Superior temporal gyrus (tissue), 1 donor: ENCODE data around the gene IPP.
"Not testable (repeated sequence)": the region's sequence is repeated elsewhere in the genome, so short reads cannot be mapped to it uniquely, and the experiment has no call there.

Experiments
- DNase-seq: peaks from one replicate; pipeline ENCODE4 v3.0.0-alpha.2; 2016; ENCODE audit errors: extremely low spot score

IPP gene

DNA sequence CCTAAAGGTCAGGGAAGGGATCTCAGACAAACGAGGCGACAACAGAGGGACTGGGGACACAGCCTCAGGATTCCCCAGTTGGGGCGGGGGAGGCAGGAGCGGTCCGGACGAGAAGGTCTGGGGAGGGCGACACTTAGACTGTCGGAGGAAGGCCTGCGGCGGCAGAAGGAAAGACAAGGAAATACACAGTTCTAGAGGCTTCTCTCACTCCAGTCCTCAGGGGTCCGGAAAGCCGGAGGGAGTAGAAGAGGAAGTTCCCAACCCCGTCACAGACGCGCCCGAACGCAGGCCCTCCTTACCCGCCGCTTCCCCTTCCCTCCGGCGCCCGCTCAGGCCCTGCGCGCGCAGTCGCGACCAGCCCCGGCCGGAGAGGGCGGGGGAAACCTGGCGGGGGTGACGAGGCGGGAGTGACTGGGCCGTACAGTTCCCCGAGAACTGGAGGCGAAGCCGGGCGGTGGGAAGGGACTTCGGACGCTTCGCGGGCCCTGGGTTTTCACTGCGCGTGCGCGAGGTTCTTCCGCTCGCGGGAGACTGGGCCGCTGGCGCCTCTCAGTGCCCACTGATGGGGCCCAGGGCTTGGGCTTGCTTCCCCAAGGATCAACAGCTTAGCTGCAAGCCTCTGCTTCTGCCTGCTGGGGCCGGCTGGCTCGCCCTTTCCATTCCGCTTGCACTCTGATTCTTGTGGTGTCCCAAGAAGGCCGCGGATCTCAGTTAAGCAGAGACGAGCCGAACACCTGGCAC is at the start of gene IPP:
Gene IPP (minus strand): TSS at position 356 of the 741 bp plus-strand sequence. CDS start 4,242 bp downstream, outside the sequence.
- peak; percentile 97 for DNase-seq

DNA sequence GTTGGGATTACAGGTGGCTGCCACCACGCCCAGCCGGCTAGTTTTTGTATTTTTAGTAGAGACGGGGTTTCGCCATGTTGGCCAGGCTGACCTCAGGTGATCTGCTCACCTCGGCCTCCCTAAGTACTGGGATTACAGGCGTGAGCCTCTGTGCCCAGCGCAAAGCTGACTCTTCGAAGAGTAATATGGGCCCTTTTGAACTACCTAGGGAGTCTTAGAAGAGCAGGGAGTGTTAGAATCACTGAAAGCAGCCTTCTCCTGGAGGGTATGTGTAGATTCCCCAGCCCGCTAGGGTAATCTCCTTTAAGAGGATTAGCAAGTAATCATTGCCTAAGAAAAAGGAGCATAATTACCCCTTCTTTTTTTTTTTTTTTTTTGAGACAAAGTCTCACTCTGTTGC is 46.5 kb upstream of the IPP start:
- no peak for DNase-seq

DNA sequence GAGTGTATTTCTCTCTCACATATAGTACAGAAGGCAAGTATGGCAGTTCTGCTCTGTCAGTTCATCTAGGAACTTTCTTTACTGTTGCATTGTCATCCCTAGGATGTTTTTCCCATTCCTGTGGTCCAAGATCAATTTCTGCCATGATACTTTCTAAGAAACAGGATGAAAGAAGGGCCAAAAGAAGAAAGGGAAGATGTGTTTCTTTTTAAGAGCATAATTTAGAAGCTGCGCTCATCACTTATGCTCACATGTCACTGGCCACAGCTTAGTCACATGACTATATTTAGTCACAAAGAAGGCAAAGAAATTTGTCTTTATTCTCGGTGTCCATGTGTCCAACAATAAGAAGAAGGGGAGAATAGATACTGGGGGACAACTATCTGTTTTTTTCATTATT is 45.9 kb upstream of the IPP start:
- DNase-seq = no peak

DNA sequence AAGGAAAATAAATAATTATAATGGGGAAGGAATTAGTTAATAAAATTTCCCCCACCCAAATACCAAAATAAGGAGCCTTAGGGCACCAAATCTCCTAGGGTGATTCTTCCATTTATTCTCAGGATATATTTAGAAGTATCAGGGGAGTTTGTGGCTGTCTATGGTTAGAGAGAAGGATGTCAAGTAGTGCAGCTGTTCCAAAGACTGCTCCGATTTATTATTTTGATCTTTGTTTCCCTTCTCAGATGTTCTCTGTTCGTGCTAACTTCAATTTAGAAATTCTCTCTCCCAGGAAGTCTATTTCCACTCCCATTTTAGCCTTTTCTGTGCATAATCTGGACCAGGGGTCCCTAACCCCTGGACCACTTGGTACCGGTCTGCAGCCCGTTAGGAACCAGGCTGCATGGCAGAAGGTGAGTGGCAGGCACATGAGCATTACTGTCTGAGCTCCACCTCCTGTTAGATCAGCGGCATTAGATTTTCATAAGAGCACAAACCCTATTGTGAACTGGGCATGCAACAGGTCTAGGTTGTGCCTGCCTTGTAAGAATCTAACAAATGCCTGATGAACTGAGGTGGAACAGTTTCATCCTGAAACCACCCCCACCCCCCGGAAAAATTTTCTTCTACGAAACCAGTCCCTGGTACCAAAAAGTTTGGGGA is 43.6 kb upstream of the IPP start:
- no peak for DNase-seq

DNA sequence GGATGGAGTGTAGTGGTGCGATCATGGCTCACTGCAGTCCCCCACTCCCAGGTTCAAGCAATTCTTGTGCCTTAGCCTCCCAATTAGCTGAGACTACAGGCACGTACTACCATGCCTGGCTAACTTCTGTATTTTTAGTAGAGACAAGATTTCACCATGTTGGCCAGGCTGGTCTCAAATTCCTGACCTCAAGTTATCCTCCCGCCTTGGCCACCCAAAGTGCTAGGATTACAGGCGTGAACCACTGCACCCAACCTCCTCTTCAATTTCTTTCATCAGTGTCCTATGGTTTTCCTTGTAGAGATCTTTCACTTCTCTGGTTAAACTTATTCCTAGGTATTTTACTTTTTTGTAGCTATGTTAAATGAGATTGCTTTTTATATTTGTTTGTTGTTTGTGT is 42.3 kb upstream of the IPP start:
- no peak for DNase-seq

DNA sequence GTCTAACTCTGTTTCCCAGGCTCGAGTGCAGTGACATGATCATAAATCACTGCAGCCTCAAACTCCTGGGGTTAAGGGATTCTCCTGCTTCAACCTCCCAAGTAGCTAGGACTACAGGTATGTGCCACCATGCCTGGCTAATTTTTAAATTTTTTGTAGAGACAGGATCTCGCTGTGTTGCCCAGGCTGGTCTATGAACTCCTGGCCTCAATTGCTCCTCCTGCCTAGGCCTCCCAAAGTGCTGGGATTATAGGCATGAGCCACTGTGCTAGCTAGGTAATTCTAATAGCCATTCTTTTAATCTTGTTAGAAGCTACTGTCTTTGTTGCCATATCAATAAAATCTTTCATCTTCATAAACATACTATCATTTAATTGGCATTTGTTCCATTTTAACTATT is 39.1 kb upstream of the IPP start:
- DNase-seq = no peak

DNA sequence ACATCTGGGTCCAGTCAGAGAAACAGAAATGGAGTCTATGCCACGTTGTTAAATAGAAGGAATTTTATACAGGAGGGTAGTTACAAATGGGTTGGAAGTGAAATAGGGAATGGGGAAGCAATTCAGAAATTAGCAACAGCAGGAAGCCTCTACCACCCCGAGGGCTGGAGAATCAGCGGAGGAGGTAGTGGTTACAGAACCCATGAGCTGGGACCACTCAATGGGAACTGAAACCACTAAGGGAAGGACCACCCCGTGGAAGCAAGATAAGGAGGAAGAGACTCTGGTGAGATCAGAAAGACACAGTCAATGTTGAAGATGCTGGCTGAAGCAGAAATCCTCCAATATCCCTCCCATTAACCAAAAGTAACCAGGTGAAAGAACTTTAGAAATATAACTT is 37.5 kb upstream of the IPP start:
- DNase-seq = no peak

DNA sequence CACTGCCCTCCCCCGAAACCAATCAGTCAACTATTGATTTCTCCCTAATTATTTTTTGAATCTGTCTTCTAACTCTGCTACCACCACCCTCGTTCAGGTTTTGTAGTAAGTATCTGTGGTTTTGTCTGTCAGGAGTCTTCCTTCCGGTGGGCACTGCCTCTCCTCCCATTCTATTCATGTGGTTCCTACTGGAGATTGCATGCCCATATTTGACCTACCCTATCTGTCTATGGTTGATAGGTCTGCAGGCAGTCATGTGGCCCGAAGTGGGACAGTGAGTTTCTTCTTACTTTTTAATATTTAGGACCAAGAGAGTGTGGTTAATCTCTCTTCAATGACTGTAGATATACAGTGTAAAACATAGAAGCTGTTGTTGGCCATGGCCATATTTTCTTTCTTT is 35.1 kb upstream of the IPP start:
- no peak for DNase-seq

DNA sequence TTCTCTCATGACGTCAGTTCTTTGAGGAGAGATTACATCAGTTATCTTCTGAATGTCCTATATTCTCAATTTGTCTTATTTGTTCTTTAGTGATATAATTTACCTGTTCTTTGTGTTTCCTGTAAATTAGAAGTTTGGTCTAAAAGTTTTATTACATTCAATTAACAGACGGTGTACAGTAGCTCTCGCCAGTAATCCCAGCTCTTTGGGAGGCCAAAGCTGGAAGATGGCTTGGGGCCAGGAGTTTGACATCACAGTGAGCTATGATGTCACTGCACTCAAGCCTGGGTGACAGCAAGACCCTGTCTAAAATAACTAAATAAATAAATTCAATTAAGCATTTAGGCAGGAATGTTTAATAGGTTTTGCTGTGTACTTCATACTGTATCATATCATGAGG is 25.3 kb upstream of the IPP start:
- no peak for DNase-seq

DNA sequence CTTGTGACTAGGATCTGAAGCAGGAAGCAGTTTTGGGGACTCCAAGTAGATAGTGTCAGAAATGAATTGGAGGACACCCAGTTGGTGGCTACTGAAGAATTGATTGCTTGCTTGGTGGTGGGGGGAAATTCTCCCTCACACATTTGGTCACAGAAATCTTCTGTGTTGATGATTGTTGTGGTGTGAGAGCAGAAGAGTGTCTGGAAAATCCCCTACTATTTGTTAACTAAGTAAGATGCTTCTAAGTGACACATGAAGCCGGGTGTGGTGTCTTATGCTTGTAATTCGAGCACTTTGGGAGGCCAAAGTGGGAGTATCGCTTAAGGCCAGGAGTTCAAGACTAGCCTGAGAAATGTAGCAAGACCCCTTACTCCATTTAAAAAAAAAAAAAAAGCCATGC is 22.5 kb upstream of the IPP start:
- no peak for DNase-seq

DNA sequence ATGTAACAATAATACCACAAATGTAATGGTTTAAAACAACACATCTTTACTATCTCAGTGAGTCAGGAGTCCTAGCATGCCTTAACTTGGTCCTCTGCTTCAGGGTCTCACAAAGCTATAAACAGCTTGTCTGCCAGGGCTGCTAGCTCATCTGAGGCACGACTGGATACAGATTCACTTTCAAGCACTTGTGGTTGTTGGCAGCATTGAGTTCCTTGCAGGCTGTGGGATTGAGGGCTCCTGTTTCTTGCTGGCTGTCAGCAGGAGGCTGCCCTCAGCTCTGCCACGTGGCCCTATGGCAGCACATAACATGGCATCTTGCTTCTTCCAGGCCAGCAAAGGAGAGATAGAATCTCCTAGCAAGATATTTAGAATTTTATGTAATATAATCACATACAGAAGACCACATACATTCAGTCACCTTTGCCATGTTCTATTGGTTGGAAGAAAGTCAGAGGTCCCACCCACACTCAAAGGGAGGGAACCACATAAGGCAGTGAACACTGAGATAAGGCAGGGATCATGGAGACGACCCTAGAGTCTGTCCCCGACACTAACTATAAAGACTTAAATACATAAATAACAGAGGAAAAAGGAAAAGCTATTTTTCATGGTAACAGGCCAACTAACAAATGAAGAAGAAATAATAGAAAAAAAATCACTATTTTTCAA is 18.9 kb upstream of the IPP start:
- no peak for DNase-seq

DNA sequence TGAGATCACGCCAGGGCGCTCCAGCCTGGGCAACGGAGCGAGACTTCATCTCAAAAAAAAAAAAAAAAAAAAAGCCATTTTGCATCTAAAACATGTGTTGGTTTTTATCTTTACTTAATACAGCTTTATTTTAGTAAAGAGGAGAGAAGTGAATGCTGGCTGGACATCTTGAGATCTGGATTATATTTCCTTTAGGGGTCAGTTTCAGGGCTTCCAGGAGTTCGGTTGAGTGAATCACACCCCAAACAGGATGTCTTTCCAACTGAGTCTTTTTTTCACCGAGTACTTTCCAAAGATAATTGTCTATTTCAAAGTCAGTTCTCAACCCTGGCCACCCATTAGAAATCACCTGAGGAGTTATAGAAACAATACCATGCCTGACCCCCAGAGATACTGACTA is 16.6 kb upstream of the IPP start:
- DNase-seq = no peak

DNA sequence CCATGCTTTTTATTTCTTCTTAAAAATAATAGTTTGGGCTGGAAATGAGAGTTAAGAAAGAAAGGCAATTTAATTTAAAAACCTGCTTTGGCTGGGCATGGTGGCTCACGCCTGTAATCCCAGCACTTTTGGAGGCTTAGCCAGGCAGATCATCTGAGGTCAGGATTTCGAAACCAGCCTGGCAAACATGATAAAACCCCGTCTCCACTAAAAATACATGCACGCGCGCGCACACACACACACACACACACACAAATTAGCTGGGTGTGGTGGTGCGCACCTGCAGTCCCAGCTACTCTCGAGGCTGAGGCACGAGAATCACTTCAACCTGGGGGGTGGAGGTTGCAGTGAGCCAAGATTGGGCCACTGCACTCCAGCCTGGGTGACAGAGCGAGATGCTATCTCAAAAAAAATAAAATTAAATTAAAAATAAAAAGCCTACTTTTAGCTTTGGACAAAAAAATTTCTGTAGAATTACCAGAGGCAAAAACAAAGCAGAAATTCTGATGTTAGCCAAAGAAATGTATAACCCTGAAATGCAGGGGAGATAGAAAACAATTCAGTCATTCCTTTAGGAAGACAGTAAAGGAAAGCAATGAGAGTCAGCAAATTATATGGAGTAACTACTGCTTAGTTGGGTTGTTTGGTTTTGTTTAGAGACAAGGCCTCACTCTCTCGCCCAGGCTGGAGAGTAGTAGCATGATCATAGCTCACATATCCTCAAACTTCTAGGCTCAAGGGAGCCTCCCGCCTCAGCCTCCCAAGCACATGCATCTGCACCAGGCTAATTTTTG is 15.7 kb upstream of the IPP start:
- no peak for DNase-seq

DNA sequence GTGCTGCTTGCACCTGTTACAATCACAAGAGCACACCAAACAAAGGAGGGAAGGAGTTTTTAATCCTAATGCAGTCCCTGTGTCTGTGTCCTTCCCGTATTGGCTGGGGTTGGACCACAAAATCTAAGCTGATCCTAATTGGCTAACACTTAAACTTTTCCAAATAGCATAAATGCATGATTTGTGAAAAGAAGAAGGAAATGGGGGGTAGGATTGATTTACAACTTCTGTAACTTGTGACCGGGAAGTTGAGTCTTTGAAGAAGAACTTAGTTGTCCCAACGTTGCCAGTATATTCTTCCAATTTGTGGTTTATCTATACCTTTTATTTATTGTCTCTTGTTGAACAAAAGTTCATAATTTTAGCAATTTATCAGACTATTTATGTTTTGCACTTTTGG is 11.8 kb upstream of the IPP start:
- DNase-seq = no peak

DNA sequence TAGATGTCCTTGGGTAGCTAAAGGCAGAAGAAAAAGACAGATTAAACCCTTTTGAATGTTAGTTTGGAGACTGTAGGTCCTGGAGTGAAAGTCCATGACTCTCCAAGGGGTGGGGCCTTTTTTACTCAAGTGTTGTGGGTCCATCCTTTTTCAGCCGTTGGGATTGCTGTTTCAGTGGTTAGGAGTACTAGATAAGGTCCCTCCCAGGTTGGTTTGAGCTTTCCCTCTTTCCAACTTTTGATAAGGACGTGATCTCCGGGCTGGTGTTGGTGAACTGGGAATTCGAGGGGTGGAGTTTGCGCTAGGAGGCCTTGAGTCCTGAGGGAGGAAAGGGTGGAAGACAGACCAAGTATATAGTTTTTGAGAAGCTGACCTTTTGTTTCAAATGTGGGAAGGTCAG is 5.2 kb upstream of the IPP start:
- DNase-seq = no peak

DNA sequence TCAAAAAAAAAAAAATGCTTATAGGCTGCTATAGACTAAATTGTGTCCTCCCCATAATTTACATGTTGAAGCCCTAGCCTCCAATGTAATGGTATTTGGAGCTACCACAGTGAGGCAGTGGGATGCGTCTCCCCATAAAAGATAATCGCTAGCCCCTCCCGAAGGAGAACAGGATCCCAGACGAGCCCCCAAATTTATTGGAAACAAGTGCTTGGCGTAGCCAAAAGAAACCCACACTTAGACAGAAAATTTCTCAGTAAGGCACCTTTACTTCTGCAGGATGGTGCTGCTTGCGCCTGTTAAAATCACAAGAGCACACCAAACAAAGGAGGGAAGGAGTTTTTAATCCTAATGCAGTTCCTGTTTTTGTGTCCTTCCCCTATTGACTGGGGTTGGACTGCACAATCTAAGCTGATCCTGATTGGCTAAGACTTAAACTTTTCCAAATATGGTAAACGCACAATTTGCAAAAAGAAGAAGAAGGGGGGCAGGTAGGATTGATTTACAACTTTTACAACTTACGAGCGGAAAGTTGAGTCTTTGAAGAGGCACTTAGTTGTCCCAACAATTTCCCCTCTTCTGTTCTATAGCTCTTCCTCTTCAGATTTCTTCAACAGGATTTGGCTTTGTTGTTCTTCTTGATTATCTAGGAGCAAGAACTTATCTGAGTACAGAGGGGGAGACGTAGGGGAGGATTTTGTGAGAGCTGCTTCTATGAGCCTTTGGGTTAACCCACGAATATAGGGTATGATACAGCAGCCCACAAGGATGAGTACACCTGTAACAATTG is 3.0 kb upstream of the IPP start:
- DNase-seq = no peak

DNA sequence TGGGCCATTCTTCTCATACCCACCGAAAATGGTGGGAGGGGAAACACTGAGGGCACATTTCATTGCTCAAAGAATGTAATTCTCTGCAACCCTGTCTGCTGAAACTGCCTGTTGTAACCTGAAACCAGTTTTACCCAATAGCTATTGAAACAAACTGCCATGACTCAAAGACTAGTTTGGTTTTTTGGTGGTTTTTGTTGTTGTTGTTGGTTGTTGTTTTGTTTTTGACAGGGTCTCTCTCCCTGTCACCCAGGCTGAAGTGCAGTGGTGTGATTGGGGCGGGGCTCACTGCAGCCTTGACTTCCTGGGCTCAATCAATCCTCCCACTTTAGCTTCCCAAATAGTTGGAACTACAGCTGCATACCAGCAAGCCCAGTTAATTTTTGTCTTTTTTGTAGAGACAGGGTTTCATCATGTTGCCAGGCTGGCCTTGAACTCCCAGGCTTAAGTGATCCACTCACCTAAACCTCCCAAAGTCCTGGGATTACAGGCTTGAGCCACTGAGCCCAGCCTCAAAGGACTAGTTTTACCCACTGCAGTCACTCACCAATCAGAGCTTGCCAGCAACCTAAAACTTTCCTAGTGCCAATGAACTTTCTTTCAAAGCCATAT is 2.1 kb upstream of the IPP start:
- DNase-seq = no peak

DNA sequence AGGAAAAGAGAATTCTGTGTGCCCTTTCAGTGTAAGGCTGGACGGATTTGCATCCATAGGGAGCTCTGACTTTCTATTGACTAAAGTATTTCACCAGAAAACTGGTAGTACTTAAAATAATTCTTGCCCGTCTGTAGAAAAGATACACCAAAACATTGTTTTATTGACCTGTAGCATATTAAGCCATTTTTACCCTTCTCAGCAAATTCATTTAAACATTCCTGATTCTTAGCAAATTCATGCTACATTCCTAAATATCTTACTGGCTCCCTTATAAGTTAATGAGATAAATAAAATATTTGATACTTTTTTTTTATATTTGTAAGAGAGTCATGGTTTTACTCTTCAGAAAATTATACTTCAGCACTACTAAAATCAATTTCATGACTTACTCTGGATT is 1.6 kb upstream of the IPP start:
- DNase-seq = no peak

DNA sequence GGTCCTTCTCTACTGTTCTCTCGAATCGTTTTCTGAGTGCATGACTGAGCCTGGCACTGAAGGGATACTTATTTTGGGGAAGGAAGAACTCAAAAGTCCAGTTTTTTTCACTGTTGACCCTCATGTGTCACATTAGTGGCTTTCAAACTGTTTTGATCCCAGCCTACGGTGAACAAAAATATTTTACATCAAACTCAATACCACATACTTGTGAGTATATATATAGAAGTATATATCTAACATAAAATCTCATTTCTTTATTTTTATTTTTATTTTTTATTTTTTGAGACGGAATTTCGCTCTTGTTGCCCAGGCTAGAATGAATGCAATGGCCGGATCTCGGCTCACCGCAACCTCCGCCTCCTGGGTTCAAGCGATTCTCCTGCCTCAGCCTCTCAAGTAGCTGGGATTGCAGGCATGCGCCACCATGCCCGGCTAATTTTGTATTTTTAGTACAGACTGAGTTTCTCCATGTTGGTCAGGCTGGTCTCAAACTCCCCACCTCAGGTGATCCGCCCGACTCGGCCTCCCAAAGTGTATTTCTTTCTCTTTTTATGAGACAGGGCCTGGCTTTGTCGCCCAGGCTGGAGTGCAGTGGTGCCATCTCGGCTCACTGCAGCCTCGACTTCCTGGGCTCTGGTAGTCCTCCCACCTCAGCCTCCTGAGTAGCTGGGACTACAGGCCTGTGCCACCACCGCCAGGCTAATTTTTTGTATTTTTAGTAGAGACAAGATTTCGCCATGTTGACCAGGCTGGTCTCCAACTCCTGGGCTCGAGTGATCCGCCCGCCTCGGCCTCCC is 786 bp upstream of the IPP start:
- DNase-seq = not testable (repeated sequence)

DNA sequence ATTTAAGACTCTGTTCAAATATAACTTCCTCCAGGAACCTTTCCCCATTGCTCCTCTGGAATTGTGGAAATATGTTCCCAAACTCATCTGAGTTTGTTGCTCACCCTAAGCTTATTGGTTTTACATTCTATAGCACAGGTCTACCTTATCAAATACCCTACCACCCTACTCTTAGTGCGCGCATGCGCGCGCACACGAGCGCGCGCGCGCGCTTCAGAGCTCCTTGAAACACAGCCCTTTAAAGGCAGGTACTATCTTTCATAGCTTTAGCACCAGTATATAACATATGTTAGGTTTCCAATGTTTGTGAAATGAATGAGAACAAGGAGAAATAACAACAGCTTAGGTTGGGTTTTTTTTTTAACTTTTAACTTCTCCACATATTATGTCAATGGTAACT is 3.5 kb downstream of the IPP start:
- no peak for DNase-seq
